GM12874 (cell line): ENCODE data around the gene NIP7.

Experiments used
- TF ChIP-seq, protein P1 (sequence below): IDR thresholded peaks from 2 replicates; pipeline ENCODE4 v1.5.1; 2011; ENCODE audit warnings: low read depth, mild to moderate bottlenecking, control low read depth, low read length, moderate library complexity; ENCODE audit not compliant: insufficient read depth

NIP7 gene

DNA sequence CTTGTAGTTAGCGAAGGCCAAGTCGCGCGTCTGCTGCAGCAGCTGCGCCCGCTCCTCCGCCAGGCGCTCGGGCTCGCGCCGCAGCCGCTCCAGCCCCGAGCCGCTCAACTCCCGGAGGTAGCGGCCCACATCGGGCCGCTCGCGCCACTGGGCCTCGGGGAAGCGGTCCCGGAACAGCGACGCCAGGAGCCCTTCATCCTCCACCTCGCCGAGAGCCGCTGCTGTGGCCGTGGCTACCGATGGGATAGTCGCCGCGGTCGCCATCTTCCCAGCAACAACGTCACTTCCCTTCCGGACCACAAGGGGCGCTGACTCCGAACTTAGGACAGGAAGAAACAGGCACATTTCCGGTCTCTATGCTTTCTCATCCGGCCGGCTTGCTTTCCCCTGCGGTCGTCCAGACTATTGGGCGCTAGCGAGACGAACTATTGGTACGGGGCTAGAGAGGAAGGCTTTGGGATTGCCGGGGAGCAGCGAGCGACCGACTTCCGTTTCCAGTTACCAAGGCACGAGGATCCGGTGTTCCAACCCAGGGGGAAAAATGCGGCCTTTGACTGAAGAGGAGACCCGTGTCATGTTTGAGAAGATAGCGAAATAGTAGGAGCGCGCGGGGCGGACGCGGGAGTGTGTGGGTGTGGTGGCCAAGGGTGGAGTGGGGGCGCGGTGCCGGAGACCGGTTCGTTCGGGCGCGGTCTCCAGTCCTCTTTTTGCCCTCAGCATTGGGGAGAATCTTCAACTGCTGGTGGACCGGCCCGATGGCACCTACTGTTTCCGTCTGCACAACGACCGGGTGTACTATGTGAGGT lies at the start of gene NIP7, which contains the start of gene COG8:
Gene NIP7, plus strand, starts transcription at position 484 of the 806 bp plus-strand sequence. Its CDS starts 58 bp downstream, at position 542.
Gene COG8, minus strand, starts transcription at position 276 of the 806 bp plus-strand sequence. Its CDS starts 12 bp downstream, at position 264.
- TF ChIP-seq, protein P1, sequence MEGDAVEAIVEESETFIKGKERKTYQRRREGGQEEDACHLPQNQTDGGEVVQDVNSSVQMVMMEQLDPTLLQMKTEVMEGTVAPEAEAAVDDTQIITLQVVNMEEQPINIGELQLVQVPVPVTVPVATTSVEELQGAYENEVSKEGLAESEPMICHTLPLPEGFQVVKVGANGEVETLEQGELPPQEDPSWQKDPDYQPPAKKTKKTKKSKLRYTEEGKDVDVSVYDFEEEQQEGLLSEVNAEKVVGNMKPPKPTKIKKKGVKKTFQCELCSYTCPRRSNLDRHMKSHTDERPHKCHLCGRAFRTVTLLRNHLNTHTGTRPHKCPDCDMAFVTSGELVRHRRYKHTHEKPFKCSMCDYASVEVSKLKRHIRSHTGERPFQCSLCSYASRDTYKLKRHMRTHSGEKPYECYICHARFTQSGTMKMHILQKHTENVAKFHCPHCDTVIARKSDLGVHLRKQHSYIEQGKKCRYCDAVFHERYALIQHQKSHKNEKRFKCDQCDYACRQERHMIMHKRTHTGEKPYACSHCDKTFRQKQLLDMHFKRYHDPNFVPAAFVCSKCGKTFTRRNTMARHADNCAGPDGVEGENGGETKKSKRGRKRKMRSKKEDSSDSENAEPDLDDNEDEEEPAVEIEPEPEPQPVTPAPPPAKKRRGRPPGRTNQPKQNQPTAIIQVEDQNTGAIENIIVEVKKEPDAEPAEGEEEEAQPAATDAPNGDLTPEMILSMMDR = peak; percentile 77

DNA sequence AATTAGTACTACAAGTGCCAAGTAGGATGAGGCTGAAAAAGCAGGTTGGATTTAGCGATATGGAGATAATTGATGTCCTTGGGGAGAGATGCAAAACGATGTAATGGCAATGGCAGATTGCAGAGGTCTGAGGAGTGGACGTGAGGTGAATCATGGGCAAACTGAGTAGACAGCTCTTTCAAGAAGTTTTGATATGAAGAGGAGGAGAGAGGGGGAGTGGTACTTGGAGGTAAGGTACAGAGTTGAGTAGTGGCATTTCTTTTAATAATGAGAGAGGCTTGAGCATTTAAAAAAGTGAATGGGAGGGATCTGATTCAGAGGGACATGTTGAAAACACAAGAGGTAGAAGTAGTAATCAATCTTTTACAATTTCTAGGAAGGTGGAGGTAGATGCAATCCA lies 46.2 kb upstream of the NIP7 start:
- TF ChIP-seq, protein P1 = no peak

DNA sequence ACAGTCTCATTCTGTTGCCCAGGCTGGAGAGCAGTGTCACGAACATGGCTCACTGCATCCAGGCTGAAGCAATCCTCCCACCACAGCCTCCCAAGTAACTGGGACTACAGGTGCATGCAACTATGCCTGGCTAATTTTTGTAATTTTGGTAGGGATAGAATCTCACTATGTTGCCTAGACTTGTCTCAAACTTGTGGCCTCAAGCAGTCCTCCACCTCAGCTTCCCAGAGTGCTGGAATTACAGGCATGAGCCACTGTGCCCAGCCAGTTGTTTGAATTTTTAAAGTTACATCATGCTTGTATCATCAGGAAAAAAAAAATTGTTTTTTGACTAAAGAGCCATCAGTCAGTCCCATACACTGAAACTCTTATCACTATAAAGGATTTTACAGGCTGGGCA lies 45.5 kb upstream of the NIP7 start:
- TF ChIP-seq, protein P1 = no peak

DNA sequence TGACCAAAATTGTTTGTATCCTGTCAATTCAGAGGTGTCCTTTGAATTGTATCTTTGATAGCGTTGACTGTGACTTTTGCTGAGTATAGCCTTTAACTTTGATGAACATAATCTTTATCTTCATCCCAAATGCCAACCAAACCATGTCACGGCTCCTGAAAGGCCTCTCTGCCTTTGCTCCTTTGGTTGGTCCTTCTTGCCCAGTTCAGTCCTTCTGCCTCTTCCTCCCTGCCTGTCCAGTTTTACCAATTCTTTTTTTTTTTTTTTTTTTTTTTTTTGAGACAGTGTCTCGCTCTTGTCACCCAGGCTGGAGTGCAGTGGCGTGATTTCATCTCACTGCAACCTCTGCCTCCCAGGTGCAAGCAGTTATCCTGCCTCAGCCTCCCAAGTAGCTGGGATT lies 41.3 kb upstream of the NIP7 start:
- TF ChIP-seq, protein P1 = no peak

DNA sequence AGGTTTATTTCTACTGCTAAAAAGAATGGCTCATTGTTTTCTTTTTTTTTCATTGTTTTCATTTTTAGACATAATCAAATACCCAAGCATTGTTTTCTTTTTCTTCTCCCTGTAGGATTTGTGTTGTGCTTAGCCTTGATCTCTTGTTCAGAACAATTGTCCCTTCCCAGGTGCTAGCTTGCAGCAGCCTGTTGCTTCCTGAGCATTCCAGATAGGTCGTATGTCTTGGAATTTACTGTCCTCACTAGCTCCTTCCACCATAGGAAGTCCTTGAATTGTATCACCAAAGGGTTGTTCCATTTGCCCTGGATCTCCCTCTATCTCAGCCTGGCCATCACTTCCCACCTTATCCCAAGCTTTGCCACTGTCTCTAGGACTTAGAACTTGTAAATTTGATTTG lies 38.4 kb upstream of the NIP7 start:
- TF ChIP-seq, protein P1 = no peak

DNA sequence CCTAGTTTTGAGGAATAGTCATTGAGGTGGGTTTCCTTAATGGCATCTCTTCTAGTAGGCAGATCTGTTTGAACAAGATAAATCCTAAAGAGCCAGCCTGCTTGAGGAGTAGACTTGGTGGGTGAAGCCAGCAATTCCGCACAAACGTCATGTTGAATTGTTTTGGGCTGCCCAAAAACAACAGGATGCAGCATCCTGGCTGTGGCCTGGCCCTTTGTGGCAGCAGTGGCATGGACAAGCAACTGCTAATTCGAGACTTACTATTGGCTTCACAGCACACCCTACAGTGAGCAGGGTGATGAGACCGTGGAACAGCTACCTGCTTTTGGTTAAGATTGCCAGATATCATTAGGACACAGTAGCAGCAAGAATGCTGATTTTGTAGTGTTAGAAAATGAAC lies 37.7 kb upstream of the NIP7 start:
- TF ChIP-seq, protein P1 = no peak

DNA sequence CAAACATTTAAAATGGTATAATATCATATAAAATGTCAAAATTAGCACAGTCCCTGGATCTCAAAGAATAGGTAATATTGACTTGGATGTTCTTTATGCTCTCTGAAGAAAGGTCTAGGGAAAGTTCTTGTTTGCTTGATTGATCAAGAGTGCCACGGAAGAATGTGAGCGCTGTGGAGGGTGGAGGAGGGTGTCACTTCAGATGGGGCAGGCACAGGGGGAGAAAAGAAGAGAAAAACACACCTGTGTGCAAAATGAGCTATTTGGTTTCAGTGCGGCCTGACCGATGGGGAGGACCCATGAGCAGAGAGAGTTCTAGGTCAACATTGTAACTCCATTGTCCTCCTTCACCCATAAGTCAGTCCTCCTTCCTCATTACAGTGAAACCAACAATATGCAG lies 37.3 kb upstream of the NIP7 start:
- TF ChIP-seq, protein P1 = no peak
